Ishikawa (cell line): ENCODE measurements around the gene FAM118A.

ENCODE experiments used
- CEBPB ChIP-seq: IDR thresholded peaks from 2 replicates; pipeline ENCODE4 v1.6.1; 2012
- CREB1 ChIP-seq: IDR thresholded peaks from 2 replicates; pipeline ENCODE4 v1.6.1; 2012; ENCODE audit warnings: low read depth
- EGR1 ChIP-seq: IDR thresholded peaks from 2 replicates; pipeline ENCODE4 v1.6.1; 2012
- EP300 ChIP-seq: IDR thresholded peaks from 2 replicates; pipeline ENCODE4 v1.6.1; 2012; ENCODE audit warnings: borderline replicate concordance
- FOXM1 ChIP-seq: IDR thresholded peaks from 2 replicates; pipeline ENCODE4 v1.6.1; 2012; ENCODE audit warnings: low read depth, borderline replicate concordance
- NFIC ChIP-seq: IDR thresholded peaks from 2 replicates; pipeline ENCODE4 v1.6.1; 2012
- RAD21 ChIP-seq: IDR thresholded peaks from 2 replicates; pipeline ENCODE4 v1.6.1; 2012; ENCODE audit warnings: low read depth
- TAF1 ChIP-seq: IDR thresholded peaks from 2 replicates; pipeline ENCODE4 v1.6.1; 2012; ENCODE audit warnings: low read depth, mild to moderate bottlenecking
- TCF12 ChIP-seq: IDR thresholded peaks from 2 replicates; pipeline ENCODE4 v1.6.1; 2012; ENCODE audit warnings: low read depth
- TEAD4 ChIP-seq: IDR thresholded peaks from 2 replicates; pipeline ENCODE4 v1.6.1; 2012
- YY1 ChIP-seq: IDR thresholded peaks from 2 replicates; pipeline ENCODE4 v1.6.1; 2012; ENCODE audit warnings: low read depth
- ZBTB7A ChIP-seq: IDR thresholded peaks from 2 replicates; pipeline ENCODE4 v1.6.1; 2012; ENCODE audit warnings: low read depth
- TF ChIP-seq, protein P1 (sequence below): IDR thresholded peaks from 2 replicates; pipeline ENCODE4 v1.6.1; 2012
- TF ChIP-seq, protein P2 (sequence below): IDR thresholded peaks from 2 replicates; pipeline ENCODE4 v1.6.1; 2012
- TF ChIP-seq, protein P3 (sequence below): IDR thresholded peaks from 2 replicates; pipeline ENCODE4 v1.6.1; 2012; ENCODE audit warnings: low read depth, mild to moderate bottlenecking

The FAM118A gene

DNA sequence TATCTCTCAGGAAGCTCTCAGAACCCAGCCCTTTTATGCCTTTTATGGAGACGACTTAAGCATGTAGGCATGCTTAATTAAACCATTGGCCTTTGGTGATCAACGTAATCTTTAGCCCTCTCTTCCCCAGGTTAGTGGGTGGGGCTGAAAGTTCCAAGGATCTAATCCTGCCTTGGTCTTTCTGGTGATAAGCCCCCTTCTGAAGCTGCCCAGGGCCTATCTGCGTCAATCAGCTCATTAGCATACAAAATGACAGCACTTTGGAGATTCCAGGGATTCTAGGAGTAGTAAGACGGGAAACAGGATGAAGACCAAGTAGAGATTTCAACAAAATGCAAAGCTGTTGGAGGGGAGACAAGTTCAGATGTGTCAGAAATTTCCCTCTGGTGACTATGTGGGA lies 3.1 kb downstream of the FAM118A start:
- TF ChIP-seq ZBTB7A (no peak), TAF1 (no peak), YY1 (no peak), TCF12 (no peak), FOXM1 (no peak), NFIC (no peak), EGR1 (no peak), RAD21 (no peak), TEAD4 (no peak), CEBPB (no peak), CREB1 (no peak), EP300 (no peak)
- TF ChIP-seq, protein P1, sequence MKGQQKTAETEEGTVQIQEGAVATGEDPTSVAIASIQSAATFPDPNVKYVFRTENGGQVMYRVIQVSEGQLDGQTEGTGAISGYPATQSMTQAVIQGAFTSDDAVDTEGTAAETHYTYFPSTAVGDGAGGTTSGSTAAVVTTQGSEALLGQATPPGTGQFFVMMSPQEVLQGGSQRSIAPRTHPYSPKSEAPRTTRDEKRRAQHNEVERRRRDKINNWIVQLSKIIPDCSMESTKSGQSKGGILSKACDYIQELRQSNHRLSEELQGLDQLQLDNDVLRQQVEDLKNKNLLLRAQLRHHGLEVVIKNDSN = no peak
- TF ChIP-seq, protein P2, sequence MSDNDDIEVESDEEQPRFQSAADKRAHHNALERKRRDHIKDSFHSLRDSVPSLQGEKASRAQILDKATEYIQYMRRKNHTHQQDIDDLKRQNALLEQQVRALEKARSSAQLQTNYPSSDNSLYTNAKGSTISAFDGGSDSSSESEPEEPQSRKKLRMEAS = no peak
- TF ChIP-seq, protein P3, sequence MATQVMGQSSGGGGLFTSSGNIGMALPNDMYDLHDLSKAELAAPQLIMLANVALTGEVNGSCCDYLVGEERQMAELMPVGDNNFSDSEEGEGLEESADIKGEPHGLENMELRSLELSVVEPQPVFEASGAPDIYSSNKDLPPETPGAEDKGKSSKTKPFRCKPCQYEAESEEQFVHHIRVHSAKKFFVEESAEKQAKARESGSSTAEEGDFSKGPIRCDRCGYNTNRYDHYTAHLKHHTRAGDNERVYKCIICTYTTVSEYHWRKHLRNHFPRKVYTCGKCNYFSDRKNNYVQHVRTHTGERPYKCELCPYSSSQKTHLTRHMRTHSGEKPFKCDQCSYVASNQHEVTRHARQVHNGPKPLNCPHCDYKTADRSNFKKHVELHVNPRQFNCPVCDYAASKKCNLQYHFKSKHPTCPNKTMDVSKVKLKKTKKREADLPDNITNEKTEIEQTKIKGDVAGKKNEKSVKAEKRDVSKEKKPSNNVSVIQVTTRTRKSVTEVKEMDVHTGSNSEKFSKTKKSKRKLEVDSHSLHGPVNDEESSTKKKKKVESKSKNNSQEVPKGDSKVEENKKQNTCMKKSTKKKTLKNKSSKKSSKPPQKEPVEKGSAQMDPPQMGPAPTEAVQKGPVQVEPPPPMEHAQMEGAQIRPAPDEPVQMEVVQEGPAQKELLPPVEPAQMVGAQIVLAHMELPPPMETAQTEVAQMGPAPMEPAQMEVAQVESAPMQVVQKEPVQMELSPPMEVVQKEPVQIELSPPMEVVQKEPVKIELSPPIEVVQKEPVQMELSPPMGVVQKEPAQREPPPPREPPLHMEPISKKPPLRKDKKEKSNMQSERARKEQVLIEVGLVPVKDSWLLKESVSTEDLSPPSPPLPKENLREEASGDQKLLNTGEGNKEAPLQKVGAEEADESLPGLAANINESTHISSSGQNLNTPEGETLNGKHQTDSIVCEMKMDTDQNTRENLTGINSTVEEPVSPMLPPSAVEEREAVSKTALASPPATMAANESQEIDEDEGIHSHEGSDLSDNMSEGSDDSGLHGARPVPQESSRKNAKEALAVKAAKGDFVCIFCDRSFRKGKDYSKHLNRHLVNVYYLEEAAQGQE = no peak

DNA sequence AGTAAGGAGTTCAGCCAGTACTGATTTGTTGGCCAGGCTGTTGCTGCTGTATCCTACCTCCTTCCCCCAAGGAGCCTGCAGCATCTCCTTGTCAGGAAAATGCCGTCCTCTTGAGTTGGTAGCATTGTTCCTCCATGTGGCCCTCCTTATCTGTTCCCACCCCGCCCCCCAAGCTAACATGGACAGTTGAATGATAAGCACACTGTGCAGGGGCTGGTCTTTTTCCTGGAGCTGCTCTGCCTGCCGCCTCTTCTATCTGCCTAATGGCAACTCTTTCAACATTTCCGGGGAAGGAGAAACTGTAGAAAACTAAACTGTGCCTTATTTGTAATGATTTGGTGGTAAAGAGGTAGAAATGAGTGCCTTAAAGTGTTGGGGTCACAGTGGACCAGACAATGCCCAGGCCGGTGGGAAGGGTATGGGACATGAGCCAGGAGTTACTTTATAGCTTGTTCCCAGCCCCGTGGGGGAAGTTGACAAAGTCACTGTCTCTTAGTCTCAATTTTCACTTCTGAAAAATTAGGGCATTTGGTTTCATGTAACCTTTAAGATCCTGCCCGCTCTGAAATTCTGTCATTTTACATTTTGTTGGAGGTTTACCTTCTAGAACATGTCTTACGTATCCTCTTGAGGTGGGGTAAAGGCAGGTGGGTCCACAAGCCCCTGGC lies 4.5 kb downstream of the FAM118A start:
- TF ChIP-seq ZBTB7A (no peak), CREB1 (no peak), TEAD4 (no peak), RAD21 (no peak), YY1 (no peak), NFIC (no peak), CEBPB (no peak), EGR1 (no peak), EP300 (no peak), FOXM1 (no peak), TCF12 (no peak), TAF1 (no peak)
- TF ChIP-seq, protein P3 = no peak
- TF ChIP-seq, protein P2 = no peak
- TF ChIP-seq, protein P1 = no peak

DNA sequence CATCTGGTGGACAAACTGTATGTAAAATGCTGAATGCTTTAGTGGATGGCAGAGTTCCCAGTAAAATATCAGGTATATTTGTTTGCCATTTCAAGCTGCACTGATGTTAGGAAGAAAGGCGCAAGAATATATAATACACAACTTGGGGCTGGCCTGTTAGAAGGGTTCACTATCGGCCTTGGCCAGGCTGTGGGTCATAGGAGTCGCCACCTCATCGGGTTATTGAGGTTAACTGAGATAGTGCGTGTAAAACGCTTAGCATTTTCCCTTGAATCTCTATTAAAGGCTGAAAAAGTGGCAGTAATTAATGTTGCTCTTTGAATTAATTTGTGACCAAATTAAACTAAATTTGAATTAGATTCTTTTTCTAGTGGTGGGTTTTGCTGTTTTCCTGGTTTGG lies 5.1 kb downstream of the FAM118A start:
- TF ChIP-seq EGR1 (no peak), ZBTB7A (no peak), RAD21 (no peak), TAF1 (no peak), TEAD4 (no peak), NFIC (no peak), EP300 (no peak), CEBPB (no peak), FOXM1 (no peak)
- TF ChIP-seq, protein P1 = no peak
- TF ChIP-seq, protein P3 = no peak
- TF ChIP-seq, protein P2 = no peak
